GM21786 (cell line): ENCODE results near the gene WNK2.

Source experiments
- ATAC-seq: cut with Tn5 transposase; IDR thresholded peaks from one replicate; pipeline ENCODE4 v1.9.1; 2021; ENCODE audit not compliant: unreplicated experiment

Gene WNK2

GRCh38 chr9:93252116-93252780, 68.3 kb downstream of the WNK2 start:
- ATAC-seq: no peak

- ATAC-seq: no peak
These were observed 69.0 kb downstream of the WNK2 start for GRCh38 chr9:93252781-93253530.

GRCh38 chr9:93253633-93254032, 69.7 kb downstream of the WNK2 start:
- ATAC-seq: no peak

GRCh38 chr9:93254061-93254481, 70.1 kb downstream of the WNK2 start:
- ATAC-seq: no peak

GRCh38 chr9:93254806-93255493, 71.0 kb downstream of the WNK2 start:
- no peak for ATAC-seq

GRCh38 chr9:93255494-93255867, 71.5 kb downstream of the WNK2 start:
- no peak for ATAC-seq

- ATAC-seq: no peak
These were observed 72.3 kb downstream of the WNK2 start for GRCh38 chr9:93255994-93256877.

GRCh38 chr9:93256878-93257807, 73.2 kb downstream of the WNK2 start:
- no peak for ATAC-seq

GRCh38 chr9:93257808-93258331, 73.9 kb downstream of the WNK2 start:
- no peak for ATAC-seq

GRCh38 chr9:93258419-93258817, 74.5 kb downstream of the WNK2 start:
- no peak for ATAC-seq

- no peak for ATAC-seq
These were observed 75.0 kb downstream of the WNK2 start for GRCh38 chr9:93258818-93259489.

- ATAC-seq: no peak
These were observed 75.7 kb downstream of the WNK2 start for GRCh38 chr9:93259490-93260262.

GRCh38 chr9:93260263-93261066, 76.5 kb downstream of the WNK2 start:
- ATAC-seq: no peak

- no peak for ATAC-seq
These were observed 77.3 kb downstream of the WNK2 start for GRCh38 chr9:93261281-93261680.

GRCh38 chr9:93261735-93262523, 78.0 kb downstream of the WNK2 start:
- no peak for ATAC-seq

- ATAC-seq: no peak
These were observed 78.8 kb downstream of the WNK2 start for GRCh38 chr9:93262537-93263310.
